Memory B cell (primary cell): ENCODE results near the gene C1orf122.

Source experiments
- ATAC-seq: fragments of 150-1000 bp; cut with Tn5 transposase; 2 replicates; pipeline ENCODE4 v1.10.0; 2021; ENCODE audit warnings: low read depth, mild to moderate bottlenecking, moderate library complexity
- DNase-seq, 2 donors: peaks; one replicate each; pipeline ENCODE4 v3.0.0; 2022; ENCODE audit warnings: low spot score in 2 of 2
- H3K27ac Mint-ChIP-seq: one replicate; pipeline ENCODE4 v1.8.0; 2022; ENCODE audit warnings: mild to moderate bottlenecking, moderate library complexity, mixed read lengths
- H3K27me3 Mint-ChIP-seq: one replicate; pipeline ENCODE4 v1.8.0; 2022; ENCODE audit warnings: mixed read lengths
- H3K36me3 Mint-ChIP-seq: one replicate; pipeline ENCODE4 v1.8.0; 2022; ENCODE audit warnings: mild to moderate bottlenecking, mixed read lengths
- H3K4me1 Mint-ChIP-seq: one replicate; pipeline ENCODE4 v1.8.0; 2022; ENCODE audit warnings: mixed read lengths
- H3K4me3 Mint-ChIP-seq: one replicate; pipeline ENCODE4 v1.8.0; 2022; ENCODE audit warnings: mild to moderate bottlenecking, moderate library complexity, mixed read lengths
- H3K9me3 Mint-ChIP-seq: one replicate; pipeline ENCODE4 v1.8.0; 2022; ENCODE audit warnings: mixed read lengths

The C1orf122 gene

DNA sequence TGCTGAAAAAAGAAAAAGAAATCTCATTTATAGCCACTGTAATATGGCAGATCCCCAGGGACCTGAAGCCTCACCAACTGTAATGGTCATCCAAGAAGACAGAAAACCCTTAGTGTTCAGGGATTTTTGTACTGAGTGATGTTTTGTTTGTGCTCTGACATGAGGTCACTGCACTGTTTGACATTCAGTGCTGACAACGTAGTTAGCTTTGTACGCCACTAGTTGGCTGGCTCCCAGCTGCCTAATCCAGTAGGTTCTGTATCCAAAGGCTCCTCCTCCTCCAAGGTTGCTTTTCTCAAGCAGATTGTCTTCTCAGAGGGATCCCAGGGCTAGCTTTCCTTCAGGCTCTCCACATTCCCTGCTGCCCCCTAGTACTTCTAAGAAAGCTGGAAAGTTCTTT is 9.9 kb downstream of the C1orf122 start:
- no peak overlapping the region for H3K4me3 Mint-ChIP-seq
- no peak for DNase-seq
- H3K36me3 Mint-ChIP-seq = peaks cover 28% of the 10 kb centered on the region
- ATAC-seq = no peak
- H3K9me3 Mint-ChIP-seq = no peaks in the 10 kb centered on the region
- peak overlapping the region; percentile 8 for H3K27ac Mint-ChIP-seq
- H3K4me1 Mint-ChIP-seq = peaks cover 9% of the 10 kb centered on the region
- H3K27me3 Mint-ChIP-seq = no peaks in the 10 kb centered on the region

DNA sequence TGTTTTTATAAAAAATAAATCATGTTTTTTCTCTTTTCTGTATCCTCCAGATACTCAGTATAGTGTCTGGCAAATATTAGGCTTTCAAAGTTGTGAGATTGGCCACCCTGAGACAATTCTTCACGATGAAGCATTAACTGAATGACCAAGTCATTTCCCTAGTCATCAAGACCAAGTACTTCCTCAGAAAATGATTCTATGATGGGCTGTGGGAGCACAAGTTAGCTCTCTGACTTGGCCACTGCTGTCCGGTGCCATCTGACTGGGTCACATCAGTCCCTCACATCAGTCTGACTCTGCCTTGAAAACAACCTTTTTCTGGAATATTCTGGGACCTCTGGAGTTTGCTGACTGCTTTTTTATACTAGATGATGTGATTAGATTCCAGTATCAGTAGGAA is 13.9 kb downstream of the C1orf122 start:
- Mint-ChIP-seq H3K27ac (no peak overlapping the region), H3K4me3 (no peak overlapping the region), H3K9me3 (no peaks in the 10 kb centered on the region), H3K4me1 (peaks cover 6% of the 10 kb centered on the region), H3K36me3 (peaks cover 27% of the 10 kb centered on the region), H3K27me3 (no peaks in the 10 kb centered on the region)
- no peak for ATAC-seq
- no peak for DNase-seq

DNA sequence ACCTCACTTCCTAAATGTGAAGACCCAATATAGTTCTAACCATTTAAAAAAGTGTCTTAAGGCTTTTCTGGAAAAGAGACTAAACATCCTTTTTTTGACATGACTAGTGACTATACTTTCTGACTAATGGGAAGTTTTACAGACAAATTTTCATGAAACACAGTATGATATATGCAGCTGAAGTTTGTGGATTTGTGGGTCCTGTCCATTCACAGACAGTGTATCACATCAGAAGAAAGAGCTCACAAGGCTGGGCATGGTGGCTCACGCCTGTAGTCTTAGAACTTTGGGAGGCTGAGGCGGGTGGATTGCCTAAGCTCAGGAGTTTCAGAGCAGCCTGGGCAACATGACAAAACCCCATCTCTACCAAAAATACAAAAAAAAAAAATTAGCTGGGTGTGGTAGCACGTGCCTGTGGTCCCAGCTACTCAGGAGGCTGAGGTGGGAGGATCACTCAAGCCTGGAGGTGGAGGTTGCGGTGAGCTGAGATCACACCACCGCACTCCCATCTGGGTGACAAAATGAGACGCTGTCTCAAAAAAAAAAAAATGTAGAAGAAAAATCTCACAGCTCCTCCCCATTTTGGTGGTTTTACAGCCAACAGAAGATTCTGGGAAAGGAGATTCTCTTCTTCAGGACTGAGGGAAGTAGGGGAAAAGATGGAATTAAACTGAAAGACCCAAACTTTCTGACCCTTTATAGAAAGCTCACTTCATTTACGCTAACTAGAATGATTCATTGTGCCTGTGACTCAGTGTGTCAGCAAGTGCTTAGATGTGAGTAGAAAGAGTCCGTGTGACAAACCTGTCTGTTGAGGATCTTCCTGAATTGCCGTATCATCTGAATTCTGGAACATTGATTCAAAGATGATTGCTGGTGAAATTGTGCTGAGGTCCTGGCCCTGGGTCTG is 15.6 kb downstream of the C1orf122 start:
- no peak overlapping the region for H3K27ac Mint-ChIP-seq
- H3K36me3 Mint-ChIP-seq = peaks cover 28% of the 10 kb centered on the region
- no peak overlapping the region for H3K4me3 Mint-ChIP-seq
- no peak for DNase-seq
- no peaks in the 10 kb centered on the region for H3K27me3 Mint-ChIP-seq
- peaks cover 6% of the 10 kb centered on the region for H3K4me1 Mint-ChIP-seq
- no peaks in the 10 kb centered on the region for H3K9me3 Mint-ChIP-seq
- no peak for ATAC-seq

DNA sequence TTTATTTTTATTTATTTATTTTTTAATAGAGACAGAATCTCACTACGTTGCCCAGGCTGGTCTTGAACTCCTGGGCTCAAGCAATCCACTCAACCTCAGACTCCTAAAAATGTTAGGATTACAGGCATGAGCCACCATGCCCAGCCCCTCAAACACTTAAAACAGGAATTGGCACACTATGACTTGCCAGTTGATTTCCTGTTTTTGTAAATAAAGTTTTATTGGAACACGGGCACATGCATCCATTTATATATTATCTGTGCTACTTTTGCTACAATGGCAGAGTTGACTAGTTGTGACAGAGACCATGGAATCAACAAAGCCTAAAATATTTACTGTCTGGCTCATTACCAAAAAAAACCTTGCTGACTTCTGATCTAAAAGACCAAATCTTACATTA is 16.4 kb downstream of the C1orf122 start:
- Mint-ChIP-seq H3K4me3 (no peak overlapping the region), H3K27me3 (no peaks in the 10 kb centered on the region), H3K9me3 (no peaks in the 10 kb centered on the region), H3K4me1 (peaks cover 6% of the 10 kb centered on the region), H3K27ac (no peak overlapping the region), H3K36me3 (peaks cover 25% of the 10 kb centered on the region)
- ATAC-seq (no peak), DNase-seq (no peak)

DNA sequence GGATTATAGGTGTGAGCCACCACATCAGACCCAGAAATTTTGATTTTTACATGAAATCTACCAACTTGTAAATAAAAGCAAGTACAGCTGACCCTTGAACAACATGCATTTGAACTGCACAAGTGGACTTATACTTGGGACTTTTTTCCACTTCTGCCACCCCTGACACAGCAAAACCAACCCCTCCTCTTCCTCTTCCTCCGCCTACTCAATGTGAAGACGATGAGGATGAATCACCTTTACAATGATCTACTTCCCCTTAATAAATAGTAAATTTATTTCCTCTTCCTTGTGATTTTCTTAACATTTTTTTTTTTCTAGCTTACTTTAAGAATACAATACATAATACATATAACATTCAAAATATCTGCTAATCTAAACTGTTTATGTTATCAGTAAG is 17.9 kb downstream of the C1orf122 start:
- Mint-ChIP-seq H3K9me3 (no peaks in the 10 kb centered on the region), H3K36me3 (peaks cover 22% of the 10 kb centered on the region), H3K27ac (peak overlapping the region; percentile 45), H3K4me3 (no peak overlapping the region), H3K27me3 (no peaks in the 10 kb centered on the region), H3K4me1 (peaks cover 2% of the 10 kb centered on the region)
- DNase-seq = no peak
- ATAC-seq = no peak

- no peak for ATAC-seq
- Mint-ChIP-seq H3K36me3 (peaks cover 20% of the 10 kb centered on the region), H3K4me3 (no peak overlapping the region), H3K27me3 (no peaks in the 10 kb centered on the region), H3K27ac (no peak overlapping the region), H3K4me1 (peaks cover 2% of the 10 kb centered on the region), H3K9me3 (no peaks in the 10 kb centered on the region)
- no peak for DNase-seq
These were observed 21.0 kb downstream of the C1orf122 start for GRCh38 chr1:37828410-37829074.

- DNase-seq = no peak
- ATAC-seq = no peak
- Mint-ChIP-seq H3K36me3 (peaks cover 30% of the 10 kb centered on the region), H3K4me1 (peaks cover 2% of the 10 kb centered on the region), H3K9me3 (no peaks in the 10 kb centered on the region), H3K4me3 (no peak overlapping the region), H3K27ac (no peak overlapping the region), H3K27me3 (no peaks in the 10 kb centered on the region)
These were observed 23.5 kb downstream of the C1orf122 start for GRCh38 chr1:37831109-37831508.

DNA sequence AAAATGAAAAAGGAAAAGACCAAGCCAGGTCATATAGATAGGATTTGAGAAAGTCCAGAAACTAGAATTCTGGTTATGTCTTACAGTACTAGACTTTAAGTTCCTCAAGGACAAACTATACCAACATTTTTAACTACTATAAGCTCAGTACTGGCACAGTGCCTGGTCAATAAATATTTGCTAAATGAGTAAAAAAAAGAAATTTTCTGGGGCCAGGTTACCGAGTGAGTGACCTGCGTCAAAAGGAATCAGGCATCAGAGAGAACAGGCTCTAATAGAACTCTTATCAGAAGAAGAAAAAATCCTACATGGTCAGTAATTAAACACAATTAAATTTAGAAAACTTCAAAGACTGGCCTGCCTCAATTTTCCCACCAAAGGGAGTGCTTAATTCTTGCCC is 24.2 kb downstream of the C1orf122 start:
- no peak for DNase-seq

GRCh38 chr1:37836788-37837187 is 29.2 kb downstream of the C1orf122 start:
- DNase-seq = no peak
- no peak for ATAC-seq
- no peak overlapping the region for H3K4me3 Mint-ChIP-seq
- no peaks in the 10 kb centered on the region for H3K27me3 Mint-ChIP-seq
- peaks cover 4% of the 10 kb centered on the region for H3K4me1 Mint-ChIP-seq
- H3K27ac Mint-ChIP-seq = no peak overlapping the region
- no peaks in the 10 kb centered on the region for H3K9me3 Mint-ChIP-seq
- H3K36me3 Mint-ChIP-seq = peaks cover 26% of the 10 kb centered on the region

More for the DNA sequence above, 24.2 kb downstream of the C1orf122 start:
- no peak for ATAC-seq
- Mint-ChIP-seq H3K36me3 (peaks cover 30% of the 10 kb centered on the region), H3K9me3 (no peaks in the 10 kb centered on the region), H3K27ac (no peak overlapping the region), H3K27me3 (no peaks in the 10 kb centered on the region), H3K4me1 (peaks cover 2% of the 10 kb centered on the region), H3K4me3 (no peak overlapping the region)

- H3K4me3 Mint-ChIP-seq = no peak overlapping the region
- no peaks in the 10 kb centered on the region for H3K9me3 Mint-ChIP-seq
- no peak for ATAC-seq
- no peaks in the 10 kb centered on the region for H3K27me3 Mint-ChIP-seq
- peaks cover 15% of the 10 kb centered on the region for H3K4me1 Mint-ChIP-seq
- no peak for DNase-seq
- no peak overlapping the region for H3K27ac Mint-ChIP-seq
- H3K36me3 Mint-ChIP-seq = peaks cover 25% of the 10 kb centered on the region
These were observed 32.1 kb downstream of the C1orf122 start for GRCh38 chr1:37839676-37840075.

GRCh38 chr1:37840711-37841110 is 33.1 kb downstream of the C1orf122 start:
- ATAC-seq (no peak), DNase-seq (no peak)
- peaks cover 21% of the 10 kb centered on the region for H3K36me3 Mint-ChIP-seq
- no peaks in the 10 kb centered on the region for H3K9me3 Mint-ChIP-seq
- H3K27me3 Mint-ChIP-seq = no peaks in the 10 kb centered on the region
- H3K4me3 Mint-ChIP-seq = no peak overlapping the region
- H3K4me1 Mint-ChIP-seq = peaks cover 21% of the 10 kb centered on the region
- no peak overlapping the region for H3K27ac Mint-ChIP-seq

- DNase-seq = no peak
- peaks cover 21% of the 10 kb centered on the region for H3K36me3 Mint-ChIP-seq
- no peak overlapping the region for H3K4me3 Mint-ChIP-seq
- no peaks in the 10 kb centered on the region for H3K27me3 Mint-ChIP-seq
- ATAC-seq = no peak
- H3K9me3 Mint-ChIP-seq = no peaks in the 10 kb centered on the region
- peaks cover 24% of the 10 kb centered on the region for H3K4me1 Mint-ChIP-seq
- no peak overlapping the region for H3K27ac Mint-ChIP-seq
These were observed 34.1 kb downstream of the C1orf122 start for GRCh38 chr1:37841652-37842051.

- Mint-ChIP-seq H3K4me3 (no peak overlapping the region), H3K4me1 (peaks cover 34% of the 10 kb centered on the region), H3K27me3 (no peaks in the 10 kb centered on the region), H3K36me3 (peaks cover 18% of the 10 kb centered on the region), H3K27ac (no peak overlapping the region), H3K9me3 (no peaks in the 10 kb centered on the region)
- no peak for ATAC-seq
- no peak for DNase-seq
These were observed 36.9 kb downstream of the C1orf122 start for GRCh38 chr1:37844536-37844935.

- peaks cover 18% of the 10 kb centered on the region for H3K36me3 Mint-ChIP-seq
- H3K27me3 Mint-ChIP-seq = no peaks in the 10 kb centered on the region
- H3K4me3 Mint-ChIP-seq = peak overlapping the region; percentile 50
- no peak for ATAC-seq
- DNase-seq = no peak
- no peak overlapping the region for H3K27ac Mint-ChIP-seq
- H3K4me1 Mint-ChIP-seq = peaks cover 34% of the 10 kb centered on the region
- H3K9me3 Mint-ChIP-seq = no peaks in the 10 kb centered on the region
These were observed 37.6 kb downstream of the C1orf122 start for GRCh38 chr1:37845049-37845646.
